Glutamatergic neuron (in vitro differentiated cells): ENCODE results near the gene TCERG1. TPM values are rescaled to one million over a fixed set of nuclear protein-coding genes. Genes with fewer than 3 reads are reported as not detected.

Experiments used
- DNase-seq: peaks from one replicate; pipeline ENCODE4 v3.0.0; 2022
- H3K27ac Mint-ChIP-seq: one replicate; pipeline ENCODE4 v1.8.0; 2020; ENCODE audit warnings: mild to moderate bottlenecking, mixed read lengths, inconsistent platforms; ENCODE audit not compliant: unreplicated experiment
- H3K27me3 Mint-ChIP-seq: one replicate; pipeline ENCODE4 v1.8.0; 2020; ENCODE audit warnings: mild to moderate bottlenecking, moderate library complexity, mixed read lengths, inconsistent platforms; ENCODE audit not compliant: unreplicated experiment
- H3K36me3 Mint-ChIP-seq: one replicate; pipeline ENCODE4 v1.8.0; 2020; ENCODE audit warnings: mild to moderate bottlenecking, mixed read lengths, inconsistent platforms; ENCODE audit not compliant: unreplicated experiment
- H3K4me1 Mint-ChIP-seq: one replicate; pipeline ENCODE4 v1.8.0; 2020; ENCODE audit warnings: mild to moderate bottlenecking, low read depth, mixed read lengths, inconsistent platforms; ENCODE audit not compliant: unreplicated experiment
- H3K4me3 Mint-ChIP-seq: one replicate; pipeline ENCODE4 v1.8.0; 2020; ENCODE audit warnings: mild to moderate bottlenecking, mixed read lengths, inconsistent platforms; ENCODE audit not compliant: unreplicated experiment
- H3K9me3 Mint-ChIP-seq: one replicate; pipeline ENCODE4 v1.8.0; 2020; ENCODE audit warnings: mild to moderate bottlenecking, moderate library complexity, mixed read lengths, inconsistent platforms; ENCODE audit not compliant: unreplicated experiment
- CTCF ChIP-seq: fragments of 200-600 bp; sonication (generic); IDR thresholded peaks from one replicate; pipeline ENCODE4 v1.5.0; 2021; ENCODE audit not compliant: partially characterized antibody, unreplicated experiment
- total RNA-seq: library from RNA; stranded (reverse); fragmentation: NEBNext Ultra II Directional; extraction: Animal tissue kit (Norgen Biotek cat#: 25700); gene quantifications from one replicate; pipeline ENCODE4 v1.2.1, GENCODE V29; 2021; ENCODE audit not compliant: unreplicated experiment

Gene TCERG1
- total RNA-seq, 1 donor from 2014 or later, result 122 TPM

- peaks cover 3% of the 10 kb centered on the region for H3K27me3 Mint-ChIP-seq
- H3K4me3 Mint-ChIP-seq, result no peak overlapping the region
- H3K9me3 Mint-ChIP-seq, result peaks cover 1% of the 10 kb centered on the region
- H3K4me1 Mint-ChIP-seq, result peaks cover 16% of the 10 kb centered on the region
- no peak for TF ChIP-seq CTCF
- H3K27ac Mint-ChIP-seq, result no peak overlapping the region
- no peak for DNase-seq
- H3K36me3 Mint-ChIP-seq, result no peaks in the 10 kb centered on the region
Observed at GRCh38 chr5:146426305-146426704, 20.8 kb upstream of the TCERG1 start.

GRCh38 chr5:146426853-146427618, 20.1 kb upstream of the TCERG1 start:
- Mint-ChIP-seq H3K27ac (no peak overlapping the region), H3K4me3 (no peak overlapping the region), H3K36me3 (no peaks in the 10 kb centered on the region), H3K27me3 (peaks cover 3% of the 10 kb centered on the region), H3K9me3 (peaks cover 1% of the 10 kb centered on the region), H3K4me1 (peaks cover 16% of the 10 kb centered on the region)
- no peak for DNase-seq
- TF ChIP-seq CTCF, result peak; percentile 70

- no peak for DNase-seq
- Mint-ChIP-seq H3K27ac (no peak overlapping the region), H3K27me3 (peaks cover 3% of the 10 kb centered on the region), H3K9me3 (peaks cover 1% of the 10 kb centered on the region), H3K4me1 (peaks cover 16% of the 10 kb centered on the region), H3K4me3 (no peak overlapping the region), H3K36me3 (no peaks in the 10 kb centered on the region)
- TF ChIP-seq CTCF, result no peak
Observed at GRCh38 chr5:146427619-146427997, 19.5 kb upstream of the TCERG1 start.

DNA sequence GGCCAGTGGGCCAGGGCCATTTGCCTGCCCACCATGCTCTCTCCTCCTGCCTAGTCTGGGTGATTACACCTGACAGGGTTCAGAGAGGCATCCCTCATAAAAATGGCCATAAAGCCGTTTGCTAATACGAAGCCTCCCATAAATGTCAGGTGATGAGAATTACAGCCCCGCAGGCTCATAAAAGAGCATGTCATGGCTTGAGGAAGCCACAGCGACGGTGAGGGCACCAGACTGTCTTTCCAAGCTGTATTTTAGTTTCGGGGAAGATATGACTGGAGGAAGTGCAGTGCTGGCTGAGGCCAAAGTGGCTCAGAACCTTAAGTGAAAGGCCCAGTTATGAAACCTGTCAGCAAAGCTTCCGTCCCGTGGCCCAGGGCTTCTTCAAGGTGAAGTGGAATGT, 18.5 kb upstream of the TCERG1 start:
- TF ChIP-seq CTCF, result no peak
- peaks cover 16% of the 10 kb centered on the region for H3K4me1 Mint-ChIP-seq
- H3K27ac Mint-ChIP-seq, result no peak overlapping the region
- no peaks in the 10 kb centered on the region for H3K36me3 Mint-ChIP-seq
- peaks cover 1% of the 10 kb centered on the region for H3K9me3 Mint-ChIP-seq
- H3K27me3 Mint-ChIP-seq, result peaks cover 3% of the 10 kb centered on the region
- H3K4me3 Mint-ChIP-seq, result no peak overlapping the region
- DNase-seq, result no peak

DNA sequence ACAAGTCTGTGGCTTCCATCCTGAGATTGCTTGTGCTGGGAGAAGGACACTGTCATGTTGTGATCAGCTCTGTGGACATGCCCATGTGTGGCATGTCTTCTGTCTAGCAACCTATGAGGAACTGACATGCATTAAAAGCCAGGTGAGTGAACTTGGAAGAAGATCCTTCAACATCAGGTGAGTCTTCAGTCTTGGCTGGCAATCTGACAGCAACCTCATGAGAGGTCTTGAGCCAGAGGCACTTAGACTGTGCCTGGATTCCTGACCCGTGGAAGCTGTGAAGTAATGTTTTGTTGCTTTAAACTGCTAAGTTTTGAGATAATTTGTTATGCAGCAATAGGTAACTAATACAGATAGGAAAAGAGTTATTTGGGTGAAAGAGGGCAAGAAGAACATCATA, 6.8 kb upstream of the TCERG1 start:
- no peak for DNase-seq
- Mint-ChIP-seq H3K36me3 (no peaks in the 10 kb centered on the region), H3K27ac (no peak overlapping the region), H3K4me1 (no peaks in the 10 kb centered on the region), H3K9me3 (no peaks in the 10 kb centered on the region), H3K27me3 (peaks cover 2% of the 10 kb centered on the region), H3K4me3 (no peak overlapping the region)
- no peak for TF ChIP-seq CTCF
